ENCODE results near the gene STYXL1.

DNA sequence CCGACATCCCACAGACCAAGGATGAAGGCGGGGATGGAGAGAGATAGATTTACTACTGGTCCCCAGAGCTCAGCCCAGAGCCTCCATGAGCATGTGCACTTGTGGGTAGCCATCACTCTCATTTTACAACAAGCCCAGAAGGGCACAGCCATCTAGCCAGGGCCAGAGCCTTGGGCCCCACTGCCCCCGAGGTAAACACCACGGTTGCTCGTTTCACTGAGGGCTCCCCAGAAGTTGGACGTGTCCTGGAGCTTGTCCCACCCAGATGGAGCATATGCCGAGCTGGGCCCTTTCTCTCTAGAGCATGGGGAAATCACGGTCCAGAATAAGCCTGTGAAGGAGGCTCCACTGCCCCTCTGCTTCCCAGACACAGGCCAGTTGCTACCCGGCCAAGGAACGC lies 44.4 kb downstream of the STYXL1 start:
- TF ChIP-seq CTCF (IDR thresholded peaks at IDR 0.05) = no peak
- TF ChIP-seq POLR2A (IDR thresholded peaks at IDR 0.05) = no peak
